ENCODE measurements around the gene STIM1.

- TF ChIP-seq ZNF274 (IDR thresholded peaks at IDR 0.05; ENCODE audit: low read depth, low read length) (no peak), YY1 (IDR thresholded peaks at IDR 0.05; ENCODE audit: insufficient read depth, insufficient read length) (no peak)
These were observed 64.8 kb downstream of the STIM1 start for GRCh38 chr11:3920148-3920852.
